ENCODE results near the gene NOS2. TPM values are rescaled to one million over a fixed set of nuclear protein-coding genes. Genes with fewer than 3 reads are reported as not detected.

Gene NOS2
- polyA plus RNA-seq, 1 donor from 2014 or later, result 0.53 TPM

DNA sequence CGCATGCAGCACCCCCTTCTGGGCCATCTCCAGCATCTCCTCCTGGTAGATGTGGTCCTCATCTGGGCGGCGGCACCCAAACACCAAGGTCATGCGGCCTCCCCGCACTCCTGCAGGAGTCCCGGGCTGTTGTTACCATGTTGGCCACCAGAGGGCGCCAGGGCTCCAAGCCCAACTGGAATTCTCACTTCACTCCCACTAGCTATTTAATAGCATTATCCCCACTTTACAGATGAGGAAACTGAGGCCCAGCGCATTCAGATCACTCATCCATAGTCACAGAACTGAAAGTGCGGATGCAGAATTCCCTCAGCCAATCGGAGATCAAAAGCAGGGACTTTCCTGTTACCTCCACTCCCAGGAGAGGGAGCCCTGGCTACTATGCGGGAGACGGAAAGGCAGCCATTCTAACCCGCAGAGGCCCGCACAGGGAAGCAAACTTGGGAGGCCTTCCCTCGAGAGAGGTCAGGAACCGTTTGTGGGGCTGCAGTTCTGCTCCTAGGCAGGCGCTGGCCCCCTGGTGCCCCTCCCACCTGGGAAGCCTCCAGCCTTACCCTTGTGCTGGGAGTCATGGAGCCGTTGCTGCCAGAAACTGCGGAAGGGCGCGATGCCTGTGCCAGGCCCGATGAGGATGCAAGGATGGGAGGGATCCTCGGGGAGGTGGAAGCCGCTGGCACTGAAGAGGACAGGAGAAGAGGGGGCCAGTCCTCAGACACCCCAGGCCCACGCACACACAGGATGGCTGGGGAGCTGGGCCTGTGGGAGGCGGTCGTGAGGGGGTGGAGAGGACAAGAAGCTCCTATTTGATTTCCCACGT, 40.1 kb downstream of the NOS2 start:
- Histone ChIP-seq H3K36me3 (ENCODE audit: insufficient read depth, low read length) (no peaks in the 10 kb centered on the region), H4K20me1 (ENCODE audit: insufficient read depth) (no peaks in the 10 kb centered on the region), H3K9ac (ENCODE audit: low read length) (no peak overlapping the region), H3K4me3 (ENCODE audit: low read length) (no peak overlapping the region), H3F3A (ENCODE audit: insufficient read depth, low read length, poor library complexity, severe bottlenecking) (no peaks in the 10 kb centered on the region), H3K27ac (ENCODE audit: low read length) (no peak overlapping the region), H3K4me2 (ENCODE audit: low read length) (no peak overlapping the region), H3K9me2 (ENCODE audit: insufficient read depth, low read length) (no peaks in the 10 kb centered on the region), H3K9me3 (ENCODE audit: low read length) (no peaks in the 10 kb centered on the region), H3K27me3 (ENCODE audit: insufficient read depth, low read depth, low read length) (no peaks in the 10 kb centered on the region), H2AFZ (ENCODE audit: low read depth, low read length) (no peak overlapping the region), H3K79me2 (replicated peaks; ENCODE audit: insufficient read depth, low read length) (no peaks in the 10 kb centered on the region)
- TF ChIP-seq EP300 (conservative IDR thresholded peaks at IDR 0.05; ENCODE audit: poor library complexity, severe bottlenecking) (no peak), MXI1 (conservative IDR thresholded peaks at IDR 0.05; ENCODE audit: poor library complexity, severe bottlenecking) (no peak), EZH2 (IDR thresholded peaks at IDR 0.05; ENCODE audit: borderline replicate concordance, insufficient read depth, low read length, poor library complexity, severe bottlenecking) (no peak), TAF1 (IDR thresholded peaks at IDR 0.05; ENCODE audit: low read depth) (no peak), POLR2AphosphoS5 (IDR thresholded peaks at IDR 0.05) (no peak), RAD21 (conservative IDR thresholded peaks at IDR 0.05) (peak; percentile 56), SMC3 (conservative IDR thresholded peaks at IDR 0.05; ENCODE audit: poor library complexity) (peak; percentile 65)
- TF ChIP-seq, protein P1, sequence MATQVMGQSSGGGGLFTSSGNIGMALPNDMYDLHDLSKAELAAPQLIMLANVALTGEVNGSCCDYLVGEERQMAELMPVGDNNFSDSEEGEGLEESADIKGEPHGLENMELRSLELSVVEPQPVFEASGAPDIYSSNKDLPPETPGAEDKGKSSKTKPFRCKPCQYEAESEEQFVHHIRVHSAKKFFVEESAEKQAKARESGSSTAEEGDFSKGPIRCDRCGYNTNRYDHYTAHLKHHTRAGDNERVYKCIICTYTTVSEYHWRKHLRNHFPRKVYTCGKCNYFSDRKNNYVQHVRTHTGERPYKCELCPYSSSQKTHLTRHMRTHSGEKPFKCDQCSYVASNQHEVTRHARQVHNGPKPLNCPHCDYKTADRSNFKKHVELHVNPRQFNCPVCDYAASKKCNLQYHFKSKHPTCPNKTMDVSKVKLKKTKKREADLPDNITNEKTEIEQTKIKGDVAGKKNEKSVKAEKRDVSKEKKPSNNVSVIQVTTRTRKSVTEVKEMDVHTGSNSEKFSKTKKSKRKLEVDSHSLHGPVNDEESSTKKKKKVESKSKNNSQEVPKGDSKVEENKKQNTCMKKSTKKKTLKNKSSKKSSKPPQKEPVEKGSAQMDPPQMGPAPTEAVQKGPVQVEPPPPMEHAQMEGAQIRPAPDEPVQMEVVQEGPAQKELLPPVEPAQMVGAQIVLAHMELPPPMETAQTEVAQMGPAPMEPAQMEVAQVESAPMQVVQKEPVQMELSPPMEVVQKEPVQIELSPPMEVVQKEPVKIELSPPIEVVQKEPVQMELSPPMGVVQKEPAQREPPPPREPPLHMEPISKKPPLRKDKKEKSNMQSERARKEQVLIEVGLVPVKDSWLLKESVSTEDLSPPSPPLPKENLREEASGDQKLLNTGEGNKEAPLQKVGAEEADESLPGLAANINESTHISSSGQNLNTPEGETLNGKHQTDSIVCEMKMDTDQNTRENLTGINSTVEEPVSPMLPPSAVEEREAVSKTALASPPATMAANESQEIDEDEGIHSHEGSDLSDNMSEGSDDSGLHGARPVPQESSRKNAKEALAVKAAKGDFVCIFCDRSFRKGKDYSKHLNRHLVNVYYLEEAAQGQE (IDR thresholded peaks at IDR 0.05; ENCODE audit: borderline replicate concordance), result no peak
- TF ChIP-seq, protein P2, sequence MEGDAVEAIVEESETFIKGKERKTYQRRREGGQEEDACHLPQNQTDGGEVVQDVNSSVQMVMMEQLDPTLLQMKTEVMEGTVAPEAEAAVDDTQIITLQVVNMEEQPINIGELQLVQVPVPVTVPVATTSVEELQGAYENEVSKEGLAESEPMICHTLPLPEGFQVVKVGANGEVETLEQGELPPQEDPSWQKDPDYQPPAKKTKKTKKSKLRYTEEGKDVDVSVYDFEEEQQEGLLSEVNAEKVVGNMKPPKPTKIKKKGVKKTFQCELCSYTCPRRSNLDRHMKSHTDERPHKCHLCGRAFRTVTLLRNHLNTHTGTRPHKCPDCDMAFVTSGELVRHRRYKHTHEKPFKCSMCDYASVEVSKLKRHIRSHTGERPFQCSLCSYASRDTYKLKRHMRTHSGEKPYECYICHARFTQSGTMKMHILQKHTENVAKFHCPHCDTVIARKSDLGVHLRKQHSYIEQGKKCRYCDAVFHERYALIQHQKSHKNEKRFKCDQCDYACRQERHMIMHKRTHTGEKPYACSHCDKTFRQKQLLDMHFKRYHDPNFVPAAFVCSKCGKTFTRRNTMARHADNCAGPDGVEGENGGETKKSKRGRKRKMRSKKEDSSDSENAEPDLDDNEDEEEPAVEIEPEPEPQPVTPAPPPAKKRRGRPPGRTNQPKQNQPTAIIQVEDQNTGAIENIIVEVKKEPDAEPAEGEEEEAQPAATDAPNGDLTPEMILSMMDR (IDR thresholded peaks at IDR 0.05; ENCODE audit: poor library complexity, severe bottlenecking), result peak; percentile 70

DNA sequence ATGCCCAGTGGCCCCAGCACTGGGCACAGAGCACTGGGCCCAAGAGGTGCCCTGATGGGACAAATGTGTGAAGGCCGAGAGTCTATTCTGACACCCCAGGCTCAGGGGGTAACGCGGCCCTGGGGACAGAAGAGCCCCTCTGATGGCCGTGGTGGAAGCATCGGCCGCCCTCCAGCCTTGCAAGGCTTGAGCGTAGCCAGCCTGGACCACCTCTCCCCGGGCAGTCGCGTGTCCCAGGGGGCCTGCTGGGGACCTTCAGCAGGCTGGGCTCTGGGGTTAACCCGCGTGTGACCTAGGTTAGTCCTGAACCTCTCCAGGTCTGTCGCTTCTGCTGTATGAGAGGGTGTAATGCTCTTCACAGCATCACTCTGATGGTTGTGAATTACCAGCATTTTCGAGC, 40.8 kb downstream of the NOS2 start:
- H3F3A ChIP-seq (ENCODE audit: insufficient read depth, low read length, poor library complexity, severe bottlenecking), result no peaks in the 10 kb centered on the region
- H3K27ac ChIP-seq (ENCODE audit: low read length), result no peak overlapping the region
- no peaks in the 10 kb centered on the region for H3K9me2 ChIP-seq (ENCODE audit: insufficient read depth, low read length)
- no peaks in the 10 kb centered on the region for H3K79me2 ChIP-seq (replicated peaks; ENCODE audit: insufficient read depth, low read length)
- no peak overlapping the region for H3K9ac ChIP-seq (ENCODE audit: low read length)
- no peaks in the 10 kb centered on the region for H3K36me3 ChIP-seq (ENCODE audit: insufficient read depth, low read length)
- no peak for TF ChIP-seq POLR2AphosphoS5 (IDR thresholded peaks at IDR 0.05)
- no peak overlapping the region for H3K4me2 ChIP-seq (ENCODE audit: low read length)
- no peaks in the 10 kb centered on the region for H3K27me3 ChIP-seq (ENCODE audit: insufficient read depth, low read depth, low read length)
- no peak overlapping the region for H2AFZ ChIP-seq (ENCODE audit: low read depth, low read length)
- no peaks in the 10 kb centered on the region for H4K20me1 ChIP-seq (ENCODE audit: insufficient read depth)
- H3K4me3 ChIP-seq (ENCODE audit: low read length), result no peak overlapping the region
- no peaks in the 10 kb centered on the region for H3K9me3 ChIP-seq (ENCODE audit: low read length)

Measured in neural cell (in vitro differentiated cells).